K562 (cell line): ENCODE measurements around the gene FAM83G. TPM values are rescaled to one million over a fixed set of nuclear protein-coding genes. Genes with fewer than 3 reads are reported as not detected.

ENCODE experiments used
- DDX20 ChIP-seq: fragments of 450-650 bp; IDR thresholded peaks from 2 replicates; pipeline ENCODE4 v1.6.1; 2016; ENCODE audit warnings: missing genetic modification characterization, low read depth, mild to moderate bottlenecking, missing compliant biosample characterization, moderate library complexity
- EP400 ChIP-seq: fragments of 450-650 bp; IDR thresholded peaks from 2 replicates; pipeline ENCODE4 v1.6.1; 2017; ENCODE audit warnings: antibody characterized with exemption, mild to moderate bottlenecking, moderate library complexity
- ETV5 ChIP-seq: sonication (generic); formaldehyde crosslinking; IDR thresholded peaks from 2 replicates; pipeline ENCODE4 v1.4.0; 2020; ENCODE audit warnings: low read depth, mild to moderate bottlenecking, missing genetic modification reagents
- FOSL1 ChIP-seq: fragments of 200-800 bp; sonication (Bioruptor generic); conservative IDR thresholded peaks from 2 replicates; pipeline ENCODE4 v1.6.1; 2016; ENCODE audit warnings: missing genetic modification characterization, missing compliant biosample characterization
- HLTF ChIP-seq: fragments of 450-650 bp; IDR thresholded peaks from 2 replicates; pipeline ENCODE4 v1.6.1; 2016
- MCM3 ChIP-seq: fragments of 450-650 bp; IDR thresholded peaks from 2 replicates; pipeline ENCODE4 v1.6.1; 2016
- NBN ChIP-seq: fragments of 450-650 bp; IDR thresholded peaks from 2 replicates; pipeline ENCODE4 v1.6.1; 2016; ENCODE audit warnings: low read depth, mild to moderate bottlenecking
- SIN3A ChIP-seq, 2 experiments: fragments of 150-350 bp in 1 of 2; IDR thresholded peaks; 2 replicates each; pipeline ENCODE4 v1.6.1; 2011 to 2016; ENCODE audit warnings: borderline replicate concordance in 2 of 2, low read depth in 2 of 2, low read length in 2 of 2, mild to moderate bottlenecking in 2 of 2, moderate library complexity in 2 of 2; ENCODE audit not compliant: control insufficient read depth in 1 of 2
- ZFP36 ChIP-seq: fragments of 150-350 bp; IDR thresholded peaks from 2 replicates; pipeline ENCODE4 v1.6.1; 2018; ENCODE audit warnings: low read length, low read depth; ENCODE audit not compliant: partially characterized antibody
- ZNF197 ChIP-seq: fragments of 200-800 bp; sonication (Bioruptor generic); IDR thresholded peaks from 2 replicates; pipeline ENCODE4 v1.6.1; 2016; ENCODE audit warnings: low read depth, missing genetic modification characterization, missing compliant biosample characterization
- ZNF436 ChIP-seq: fragments of 250-450, 450-650 bp; sonication (Bioruptor Pico); formaldehyde crosslinking; IDR thresholded peaks from 2 replicates; pipeline ENCODE4 v1.7.0; 2020; ENCODE audit warnings: mild to moderate bottlenecking
- ZNF699 ChIP-seq: fragments of 250-450 bp; sonication (Bioruptor Pico); IDR thresholded peaks from 2 replicates; pipeline ENCODE4 v1.8.0; 2021; ENCODE audit warnings: mild to moderate bottlenecking, moderate library complexity; ENCODE audit not compliant: insufficient replicate concordance
- polyA plus RNA-seq, 8 experiments: library from polyadenylated mRNA; depleted of rRNA in 4 of 8; stranded (reverse) in 5 of 8; unstranded in 3 of 8; fragments of >200 nt; fragmentation: Nextera tagmentation in 2 of 8; fragmentation: Illumina TruSeq in 1 of 8; extraction: Ambion mirVana in 2 of 8; extraction: Trizol in 1 of 8; gene quantifications; 2 replicates each; pipeline versions ENCODE4 v1.2.1 to v1.2.3, GENCODE V29; 2011 to 2014; ENCODE audit warnings: inconsistent platforms in 1 of 8, missing spikeins in 1 of 8
- total RNA-seq, 7 experiments: library from RNA; depleted of rRNA in 6 of 7; stranded (reverse); fragments of >200 nt in 6 of 7; fragmentation: Illumina TruSeq in 2 of 7; extraction: Trizol in 2 of 7; gene quantifications; 2 replicates each; pipeline versions ENCODE4 v1.2.1 to v1.2.3, GENCODE V29; 2011 to 2021; ENCODE audit warnings: low replicate concordance in 1 of 7
- TF ChIP-seq, protein P1 (sequence below): sonication (generic); formaldehyde crosslinking; IDR thresholded peaks from 2 replicates; pipeline ENCODE4 v1.8.1; 2022; ENCODE audit warnings: missing genetic modification reagents
- TF ChIP-seq, protein P2 (sequence below): fragments of 450-650 bp; IDR thresholded peaks from 2 replicates; pipeline ENCODE4 v1.6.1; 2018; ENCODE audit not compliant: partially characterized antibody

The FAM83G gene
- total and polyA plus RNA-seq, 9 of the 15 experiments (the other 6 are each of a cell fraction or from before 2014, with no cell fraction given): 0.04 to 10.3 (median 4.5) TPM; not detected in 1

DNA sequence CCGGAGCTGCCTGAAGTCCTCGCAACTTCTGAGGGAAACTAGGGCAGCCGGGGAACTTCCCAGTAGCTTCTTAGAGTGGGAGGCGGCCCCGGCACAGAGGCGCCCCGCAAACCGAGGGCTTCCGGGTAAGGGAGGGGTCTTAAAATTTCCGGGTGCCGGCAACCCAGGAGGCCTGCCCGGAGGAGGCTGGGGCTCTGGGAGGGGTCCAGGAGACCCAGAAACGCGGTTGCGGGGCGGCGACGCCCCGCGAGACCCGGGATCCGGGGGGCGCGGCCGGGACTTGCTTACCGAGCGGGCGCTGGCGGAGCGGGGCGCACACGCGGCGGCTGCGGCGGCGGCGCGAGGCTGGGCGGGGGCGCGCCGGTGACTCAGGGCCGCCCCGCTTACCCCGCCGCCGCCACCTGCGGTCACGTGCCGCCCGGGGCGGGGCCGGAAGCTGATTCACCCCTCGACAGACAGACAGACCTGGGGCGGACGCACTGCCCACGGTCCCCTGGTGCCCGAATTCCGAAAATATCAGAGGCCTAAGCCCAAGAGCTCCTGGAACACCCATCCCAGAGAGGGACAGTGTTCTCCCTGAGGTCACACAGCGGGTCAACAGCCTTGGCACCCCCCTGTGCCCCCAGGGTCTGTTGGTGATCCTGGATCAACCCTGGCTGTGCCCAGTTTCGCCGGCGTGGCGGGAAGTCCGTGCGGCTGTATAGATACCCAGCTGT lies at the start of gene FAM83G (continued):
- TF ChIP-seq ZNF197: no peak
- TF ChIP-seq FOSL1 (tag): peak; percentile 96
- TF ChIP-seq ZNF436 (CRISPR knock-in tag): peak; percentile 89
- TF ChIP-seq MCM3: no peak
- no peak for TF ChIP-seq DDX20 (tag)
- no peak for TF ChIP-seq NBN
- 0 out of 4 replicates have a peak, but pooled peaks of 1 of the 2 experiments have one; percentile 20 for TF ChIP-seq SIN3A (IDR thresholded peaks at IDR 0.05; ENCODE audit: borderline replicate concordance in 2 of 2, control insufficient read depth in 1 of 2, low read depth in 2 of 2, low read length in 2 of 2)
- TF ChIP-seq HLTF: no peak
- TF ChIP-seq ETV5: peak; percentile 70
- no peak for TF ChIP-seq ZNF699
- TF ChIP-seq, protein P1, sequence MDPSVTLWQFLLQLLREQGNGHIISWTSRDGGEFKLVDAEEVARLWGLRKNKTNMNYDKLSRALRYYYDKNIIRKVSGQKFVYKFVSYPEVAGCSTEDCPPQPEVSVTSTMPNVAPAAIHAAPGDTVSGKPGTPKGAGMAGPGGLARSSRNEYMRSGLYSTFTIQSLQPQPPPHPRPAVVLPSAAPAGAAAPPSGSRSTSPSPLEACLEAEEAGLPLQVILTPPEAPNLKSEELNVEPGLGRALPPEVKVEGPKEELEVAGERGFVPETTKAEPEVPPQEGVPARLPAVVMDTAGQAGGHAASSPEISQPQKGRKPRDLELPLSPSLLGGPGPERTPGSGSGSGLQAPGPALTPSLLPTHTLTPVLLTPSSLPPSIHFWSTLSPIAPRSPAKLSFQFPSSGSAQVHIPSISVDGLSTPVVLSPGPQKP: no peak
- TF ChIP-seq ZFP36: peak; percentile 97
- TF ChIP-seq, protein P2, sequence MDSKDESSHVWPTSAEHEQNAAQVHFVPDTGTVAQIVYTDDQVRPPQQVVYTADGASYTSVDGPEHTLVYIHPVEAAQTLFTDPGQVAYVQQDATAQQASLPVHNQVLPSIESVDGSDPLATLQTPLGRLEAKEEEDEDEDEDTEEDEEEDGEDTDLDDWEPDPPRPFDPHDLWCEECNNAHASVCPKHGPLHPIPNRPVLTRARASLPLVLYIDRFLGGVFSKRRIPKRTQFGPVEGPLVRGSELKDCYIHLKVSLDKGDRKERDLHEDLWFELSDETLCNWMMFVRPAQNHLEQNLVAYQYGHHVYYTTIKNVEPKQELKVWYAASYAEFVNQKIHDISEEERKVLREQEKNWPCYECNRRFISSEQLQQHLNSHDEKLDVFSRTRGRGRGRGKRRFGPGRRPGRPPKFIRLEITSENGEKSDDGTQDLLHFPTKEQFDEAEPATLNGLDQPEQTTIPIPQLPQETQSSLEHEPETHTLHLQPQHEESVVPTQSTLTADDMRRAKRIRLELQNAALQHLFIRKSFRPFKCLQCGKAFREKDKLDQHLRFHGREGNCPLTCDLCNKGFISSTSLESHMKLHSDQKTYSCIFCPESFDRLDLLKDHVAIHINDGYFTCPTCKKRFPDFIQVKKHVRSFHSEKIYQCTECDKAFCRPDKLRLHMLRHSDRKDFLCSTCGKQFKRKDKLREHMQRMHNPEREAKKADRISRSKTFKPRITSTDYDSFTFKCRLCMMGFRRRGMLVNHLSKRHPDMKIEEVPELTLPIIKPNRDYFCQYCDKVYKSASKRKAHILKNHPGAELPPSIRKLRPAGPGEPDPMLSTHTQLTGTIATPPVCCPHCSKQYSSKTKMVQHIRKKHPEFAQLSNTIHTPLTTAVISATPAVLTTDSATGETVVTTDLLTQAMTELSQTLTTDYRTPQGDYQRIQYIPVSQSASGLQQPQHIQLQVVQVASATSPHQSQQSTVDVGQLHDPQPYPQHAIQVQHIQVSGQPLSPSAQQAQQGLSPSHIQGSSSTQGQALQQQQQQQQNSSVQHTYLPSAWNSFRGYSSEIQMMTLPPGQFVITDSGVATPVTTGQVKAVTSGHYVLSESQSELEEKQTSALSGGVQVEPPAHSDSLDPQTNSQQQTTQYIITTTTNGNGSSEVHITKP: no peak
- TF ChIP-seq EP400: peak; percentile 42; the same call in 1 of the 2 replicates
